ENCODE results near the gene UBE2E2. TPM values are rescaled to one million over a fixed set of nuclear protein-coding genes. Genes with fewer than 3 reads are reported as not detected.

The UBE2E2 gene
- total and polyA plus RNA-seq, 2 experiments from 2014 or later = 29.0 to 75.4 TPM

- Histone ChIP-seq H3K4me1 (ENCODE audit: insufficient read depth) (peaks cover 18% of the 10 kb centered on the region), H3K9me3 (ENCODE audit: low read depth) (no peaks in the 10 kb centered on the region), H3F3A (ENCODE audit: insufficient read depth) (peaks cover 25% of the 10 kb centered on the region), H3K27me3 (replicated peaks; ENCODE audit: insufficient read depth) (no peaks in the 10 kb centered on the region), H3K9me2 (ENCODE audit: insufficient read depth) (0 out of 2 replicates have a peak, but pooled peaks cover 3% of the 10 kb centered on the region), H3K27ac (peak overlapping the region; percentile 51), H4K20me1 (ENCODE audit: insufficient read depth) (peaks cover 7% of the 10 kb centered on the region; the same call in 1 of the 2 replicates), H3K36me3 (ENCODE audit: low read depth) (no peaks in the 10 kb centered on the region), H3K4me2 (ENCODE audit: unreplicated experiment) (peak overlapping the region; percentile 16), H3K9ac (no peak overlapping the region), H3K79me2 (ENCODE audit: insufficient read depth) (no peaks in the 10 kb centered on the region; the same call in 1 of the 2 replicates), H2AFZ (no peak overlapping the region), H3K4me3 (no peak overlapping the region)
- TF ChIP-seq EZH2 (IDR thresholded peaks at IDR 0.05; ENCODE audit: insufficient read depth, poor library complexity, severe bottlenecking) (no peak), EZH2phosphoT487 (IDR thresholded peaks at IDR 0.05; ENCODE audit: insufficient read depth, low read depth) (no peak)
- WGBS, 2 experiments (ENCODE audit: low coverage in 1 of 2, low lambda C conversion rate in 2 of 2, missing lambda C conversion rate in 2 of 2) = 0% methylated on average over 2 of the region's 2 CpGs
- in situ Hi-C loops (cut with MboI) = no loop called here
- DNase-seq = peak; percentile 82
Observed at GRCh38 chr3:23455775-23456174, 252.6 kb downstream of the UBE2E2 start.

GRCh38 chr3:23457697-23458096 is 254.6 kb downstream of the UBE2E2 start:
- TF ChIP-seq EZH2phosphoT487 (IDR thresholded peaks at IDR 0.05; ENCODE audit: insufficient read depth, low read depth) = no peak
- no peak for TF ChIP-seq EZH2 (IDR thresholded peaks at IDR 0.05; ENCODE audit: insufficient read depth, poor library complexity, severe bottlenecking)
- H3K4me1 ChIP-seq (ENCODE audit: insufficient read depth) = peaks cover 18% of the 10 kb centered on the region
- DNase-seq = no peak
- H3F3A ChIP-seq (ENCODE audit: insufficient read depth) = peaks cover 25% of the 10 kb centered on the region
- H3K9me2 ChIP-seq (ENCODE audit: insufficient read depth) = 0 out of 2 replicates have a peak, but pooled peaks cover 3% of the 10 kb centered on the region
- H3K36me3 ChIP-seq (ENCODE audit: low read depth) = no peaks in the 10 kb centered on the region
- in situ Hi-C loops (cut with MboI) = no loop called here
- no peak overlapping the region for H3K4me3 ChIP-seq
- no peaks in the 10 kb centered on the region for H3K9me3 ChIP-seq (ENCODE audit: low read depth)
- H3K4me2 ChIP-seq (ENCODE audit: unreplicated experiment) = no peak overlapping the region
- H3K9ac ChIP-seq = no peak overlapping the region
- H2AFZ ChIP-seq = no peak overlapping the region
- H3K27me3 ChIP-seq (replicated peaks; ENCODE audit: insufficient read depth) = no peaks in the 10 kb centered on the region
- H3K27ac ChIP-seq = no peak overlapping the region
- peaks cover 7% of the 10 kb centered on the region; the same call in 1 of the 2 replicates for H4K20me1 ChIP-seq (ENCODE audit: insufficient read depth)
- H3K79me2 ChIP-seq (ENCODE audit: insufficient read depth) = no peaks in the 10 kb centered on the region; the same call in 1 of the 2 replicates
- 96 to 100% methylated on average over 2 of the region's 2 CpGs for WGBS, 2 experiments (ENCODE audit: low coverage in 1 of 2, low lambda C conversion rate in 2 of 2, missing lambda C conversion rate in 2 of 2)

GRCh38 chr3:23459465-23459864 is 256.3 kb downstream of the UBE2E2 start:
- Histone ChIP-seq H3K4me3 (no peak overlapping the region), H3K4me2 (ENCODE audit: unreplicated experiment) (no peak overlapping the region), H3K4me1 (ENCODE audit: insufficient read depth) (peaks cover 16% of the 10 kb centered on the region), H3F3A (ENCODE audit: insufficient read depth) (peaks cover 22% of the 10 kb centered on the region), H3K9ac (no peak overlapping the region), H2AFZ (no peak overlapping the region), H3K27me3 (replicated peaks; ENCODE audit: insufficient read depth) (no peaks in the 10 kb centered on the region), H3K79me2 (ENCODE audit: insufficient read depth) (no peaks in the 10 kb centered on the region; the same call in 1 of the 2 replicates), H3K9me2 (ENCODE audit: insufficient read depth) (0 out of 2 replicates have a peak, but pooled peaks cover 3% of the 10 kb centered on the region), H3K27ac (no peak overlapping the region), H4K20me1 (ENCODE audit: insufficient read depth) (peaks cover 4% of the 10 kb centered on the region; the same call in 1 of the 2 replicates), H3K9me3 (ENCODE audit: low read depth) (no peaks in the 10 kb centered on the region), H3K36me3 (ENCODE audit: low read depth) (no peaks in the 10 kb centered on the region)
- in situ Hi-C loops (cut with MboI) = no loop called here
- no peak for TF ChIP-seq EZH2 (IDR thresholded peaks at IDR 0.05; ENCODE audit: insufficient read depth, poor library complexity, severe bottlenecking)
- TF ChIP-seq EZH2phosphoT487 (IDR thresholded peaks at IDR 0.05; ENCODE audit: insufficient read depth, low read depth) = no peak
- DNase-seq = no peak
- WGBS, 2 experiments (ENCODE audit: low coverage in 1 of 2, low lambda C conversion rate in 2 of 2, missing lambda C conversion rate in 2 of 2) = 83 to 87% methylated on average over 3 of the region's 3 CpGs

- in situ Hi-C loops (cut with MboI) = no loop called here
- no peaks in the 10 kb centered on the region for H3K36me3 ChIP-seq (ENCODE audit: low read depth)
- DNase-seq = peak; percentile 6
- H3F3A ChIP-seq (ENCODE audit: insufficient read depth) = peaks cover 16% of the 10 kb centered on the region
- TF ChIP-seq EZH2phosphoT487 (IDR thresholded peaks at IDR 0.05; ENCODE audit: insufficient read depth, low read depth) (no peak), EZH2 (IDR thresholded peaks at IDR 0.05; ENCODE audit: insufficient read depth, poor library complexity, severe bottlenecking) (no peak)
- H3K9me3 ChIP-seq (ENCODE audit: low read depth) = no peaks in the 10 kb centered on the region
- no peak overlapping the region for H2AFZ ChIP-seq
- peaks cover under 1% of the 10 kb centered on the region; the same call in 1 of the 2 replicates for H3K79me2 ChIP-seq (ENCODE audit: insufficient read depth)
- H3K4me2 ChIP-seq (ENCODE audit: unreplicated experiment) = no peak overlapping the region
- H3K27ac ChIP-seq = no peak overlapping the region
- H3K4me3 ChIP-seq = no peak overlapping the region
- no peaks in the 10 kb centered on the region for H3K27me3 ChIP-seq (replicated peaks; ENCODE audit: insufficient read depth)
- H3K4me1 ChIP-seq (ENCODE audit: insufficient read depth) = peaks cover 10% of the 10 kb centered on the region
- H4K20me1 ChIP-seq (ENCODE audit: insufficient read depth) = peaks cover 3% of the 10 kb centered on the region; the same call in 1 of the 2 replicates
- H3K9me2 ChIP-seq (ENCODE audit: insufficient read depth) = 0 out of 2 replicates have a peak, but pooled peaks cover 3% of the 10 kb centered on the region
- WGBS, 2 experiments (ENCODE audit: low coverage in 1 of 2, low lambda C conversion rate in 2 of 2, missing lambda C conversion rate in 2 of 2) = 59 to 60% methylated on average over 4 of the region's 4 CpGs
- no peak overlapping the region for H3K9ac ChIP-seq
Observed at GRCh38 chr3:23459889-23460546, 256.9 kb downstream of the UBE2E2 start.
